ENCODE data around the gene NAGA. TPM values are rescaled to one million over a fixed set of nuclear protein-coding genes. Genes with fewer than 3 reads are reported as not detected.

The NAGA gene
- total RNA-seq, 4 donors from 2014 or later = 9.5 to 44.0 (median 28.8) TPM

DNA sequence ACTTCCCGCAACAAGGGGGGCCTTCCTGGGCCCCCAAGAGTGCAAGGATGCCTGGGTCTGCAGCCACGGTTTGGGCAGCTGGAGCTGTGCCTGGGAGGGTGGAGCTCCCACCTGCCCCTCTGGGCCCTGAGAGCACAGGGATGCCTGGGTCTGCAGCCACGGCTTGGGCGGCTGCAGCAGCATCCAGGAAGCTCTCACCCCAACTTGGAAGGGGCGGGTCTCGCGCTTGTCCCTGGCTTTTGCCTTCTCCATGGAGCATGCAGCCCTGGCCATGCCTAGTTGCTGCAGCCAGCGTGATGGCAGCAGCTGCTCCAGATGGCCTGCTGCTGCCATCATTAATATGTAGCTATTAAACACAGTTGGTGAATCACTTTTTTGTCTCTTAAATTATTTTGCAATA lies 35.4 kb downstream of the NAGA start:
- no peaks in the 10 kb centered on the region for H3K36me3 ChIP-seq
- intact Hi-C loops (cut with DNase I; ENCODE audit: low total_unique reads) = no loop called here
- H3K9me3 ChIP-seq = no peaks in the 10 kb centered on the region
- H3K4me1 ChIP-seq = no peaks in the 10 kb centered on the region
- no peak overlapping the region for H3K27ac ChIP-seq
- no peak overlapping the region for H3K4me3 ChIP-seq
- no peaks in the 10 kb centered on the region for H3K27me3 ChIP-seq
- TF ChIP-seq CTCF (IDR thresholded peaks at IDR 0.05) (no peak), POLR2A (IDR thresholded peaks at IDR 0.05) (no peak)
- DNase-seq = no peak

GRCh38 chr22:42033263-42034181 lies 37.1 kb downstream of the NAGA start:
- no peaks in the 10 kb centered on the region for H3K4me1 ChIP-seq
- H3K27ac ChIP-seq = no peak overlapping the region
- TF ChIP-seq CTCF (IDR thresholded peaks at IDR 0.05) (no peak), POLR2A (IDR thresholded peaks at IDR 0.05) (no peak)
- H3K9me3 ChIP-seq = no peaks in the 10 kb centered on the region
- H3K36me3 ChIP-seq = no peaks in the 10 kb centered on the region
- DNase-seq = no peak
- H3K27me3 ChIP-seq = no peaks in the 10 kb centered on the region
- intact Hi-C loops (cut with DNase I; ENCODE audit: low total_unique reads) = no loop called here
- H3K4me3 ChIP-seq = no peak overlapping the region

- TF ChIP-seq CTCF (IDR thresholded peaks at IDR 0.05) = no peak
- TF ChIP-seq POLR2A (IDR thresholded peaks at IDR 0.05) = no peak
- H3K27me3 ChIP-seq = no peaks in the 10 kb centered on the region
- H3K4me1 ChIP-seq = no peaks in the 10 kb centered on the region
- H3K27ac ChIP-seq = no peak overlapping the region
- H3K4me3 ChIP-seq = no peak overlapping the region
- intact Hi-C loops (cut with DNase I; ENCODE audit: low total_unique reads) = no loop called here
- no peaks in the 10 kb centered on the region for H3K36me3 ChIP-seq
- DNase-seq = no peak
- H3K9me3 ChIP-seq = no peaks in the 10 kb centered on the region
These were observed 43.9 kb downstream of the NAGA start for GRCh38 chr22:42026705-42027104.

DNA sequence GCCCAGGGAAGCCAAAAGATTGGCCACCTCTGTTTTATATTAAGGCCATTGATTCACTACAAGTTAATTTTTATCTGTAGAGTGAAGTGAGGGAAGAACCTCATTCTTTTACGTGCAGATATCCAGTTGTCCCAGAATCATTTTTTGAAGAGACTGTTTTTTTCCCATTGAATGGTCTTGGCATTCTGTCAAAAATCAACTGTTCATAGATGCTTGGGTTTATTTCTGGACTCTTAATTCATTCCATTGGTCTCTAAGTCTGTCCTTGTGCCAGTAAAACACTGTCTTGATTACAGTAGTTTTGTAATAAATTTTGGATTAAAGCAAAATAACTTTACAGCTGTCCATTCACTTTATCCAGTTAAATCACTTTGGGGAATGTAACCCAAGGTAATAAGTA lies 45.2 kb downstream of the NAGA start:
- Histone ChIP-seq H3K4me3 (no peak overlapping the region), H3K27ac (no peak overlapping the region), H3K4me1 (no peaks in the 10 kb centered on the region), H3K27me3 (no peaks in the 10 kb centered on the region), H3K9me3 (no peaks in the 10 kb centered on the region), H3K36me3 (no peaks in the 10 kb centered on the region)
- no peak for DNase-seq
- no peak for TF ChIP-seq POLR2A (IDR thresholded peaks at IDR 0.05)
- TF ChIP-seq CTCF (IDR thresholded peaks at IDR 0.05) = no peak
- intact Hi-C loops (cut with DNase I; ENCODE audit: low total_unique reads) = no loop called here

- no peaks in the 10 kb centered on the region for H3K4me1 ChIP-seq
- intact Hi-C loops (cut with DNase I; ENCODE audit: low total_unique reads) = no loop called here
These were observed 48.3 kb downstream of the NAGA start for GRCh38 chr22:42022162-42022847.

More at GRCh38 chr22:42022162-42022847, 48.3 kb downstream of the NAGA start:
- DNase-seq = no peak
- H3K27ac ChIP-seq = no peak overlapping the region
- H3K36me3 ChIP-seq = no peaks in the 10 kb centered on the region
- H3K27me3 ChIP-seq = no peaks in the 10 kb centered on the region
- no peak overlapping the region for H3K4me3 ChIP-seq
- H3K9me3 ChIP-seq = no peaks in the 10 kb centered on the region
- no peak for TF ChIP-seq CTCF (IDR thresholded peaks at IDR 0.05)
- no peak for TF ChIP-seq POLR2A (IDR thresholded peaks at IDR 0.05)
